ENCODE results near the gene MMP2. TPM values are rescaled to one million over a fixed set of nuclear protein-coding genes. Genes with fewer than 3 reads are reported as not detected.

The MMP2 gene
- total and polyA plus RNA-seq, 11 donors = 22.5 to 157 (median 77.1) TPM

DNA sequence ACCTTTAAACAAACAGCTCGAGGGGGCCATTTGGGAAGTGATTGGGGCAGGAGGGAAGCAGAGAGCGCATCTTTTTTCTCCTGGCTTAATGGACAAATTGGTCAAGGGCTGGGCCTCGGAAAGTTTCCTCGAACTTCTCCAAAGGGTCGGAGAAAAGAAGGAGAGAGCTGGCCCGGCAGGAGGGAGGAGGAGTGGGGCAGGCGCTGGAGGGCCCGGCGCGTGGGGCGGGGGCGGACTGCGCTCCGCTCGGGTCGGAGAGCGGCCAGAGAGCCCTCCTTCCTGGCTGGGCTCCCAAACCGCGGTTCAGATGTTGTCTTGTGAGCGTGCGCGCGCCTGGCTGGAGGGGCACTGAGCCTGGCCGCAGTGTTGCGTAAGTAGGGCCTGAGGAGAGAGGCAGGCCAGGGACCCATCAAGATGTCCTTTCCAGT is 1.2 kb downstream of the MMP2 start:
- peak overlapping the region; percentile 56 to 94 (median 83) for H3K27ac ChIP-seq
- WGBS, 4 donors = 1 to 2% (median 1%) methylated on average over 17 to 25 of the region's 25 CpGs
- no peaks in the 10 kb centered on the region for H3K9me3 ChIP-seq
- ATAC-seq = peak; percentile 44 to 76 (median 73)
- peaks cover 0 to 22% (median 0%) of the 10 kb centered on the region in 9 donors for H3K27me3 ChIP-seq
- intact Hi-C loops (cut with DNase I) = no loop called here
- peaks cover 0 to 36% (median 12%) of the 10 kb centered on the region in 9 donors for H3K36me3 ChIP-seq
- H3K4me3 ChIP-seq = peak overlapping the region; percentile 34 to 78 (median 66)
- DNase-seq = peak; percentile 85 to 92 (median 87)
- TF ChIP-seq POLR2A (IDR thresholded peaks at IDR 0.05) = no peak
- TF ChIP-seq, protein P1, sequence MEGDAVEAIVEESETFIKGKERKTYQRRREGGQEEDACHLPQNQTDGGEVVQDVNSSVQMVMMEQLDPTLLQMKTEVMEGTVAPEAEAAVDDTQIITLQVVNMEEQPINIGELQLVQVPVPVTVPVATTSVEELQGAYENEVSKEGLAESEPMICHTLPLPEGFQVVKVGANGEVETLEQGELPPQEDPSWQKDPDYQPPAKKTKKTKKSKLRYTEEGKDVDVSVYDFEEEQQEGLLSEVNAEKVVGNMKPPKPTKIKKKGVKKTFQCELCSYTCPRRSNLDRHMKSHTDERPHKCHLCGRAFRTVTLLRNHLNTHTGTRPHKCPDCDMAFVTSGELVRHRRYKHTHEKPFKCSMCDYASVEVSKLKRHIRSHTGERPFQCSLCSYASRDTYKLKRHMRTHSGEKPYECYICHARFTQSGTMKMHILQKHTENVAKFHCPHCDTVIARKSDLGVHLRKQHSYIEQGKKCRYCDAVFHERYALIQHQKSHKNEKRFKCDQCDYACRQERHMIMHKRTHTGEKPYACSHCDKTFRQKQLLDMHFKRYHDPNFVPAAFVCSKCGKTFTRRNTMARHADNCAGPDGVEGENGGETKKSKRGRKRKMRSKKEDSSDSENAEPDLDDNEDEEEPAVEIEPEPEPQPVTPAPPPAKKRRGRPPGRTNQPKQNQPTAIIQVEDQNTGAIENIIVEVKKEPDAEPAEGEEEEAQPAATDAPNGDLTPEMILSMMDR (IDR thresholded peaks at IDR 0.05) = no peak
- peaks cover 0 to 45% (median 12%) of the 10 kb centered on the region in 12 donors for H3K4me1 ChIP-seq

- DNase-seq (no peak), ATAC-seq (no peak)
- Histone ChIP-seq H3K27ac (peak overlapping the region in 9 of 12 donors; percentile 11 to 91 (median 67)), H3K27me3 (peaks cover 0 to 22% (median 0%) of the 10 kb centered on the region in 9 donors), H3K4me1 (peaks cover 0 to 42% (median 10%) of the 10 kb centered on the region in 12 donors), H3K4me3 (peak overlapping the region in 10 of 12 donors; percentile 50 to 78 (median 68)), H3K36me3 (peaks cover 0 to 44% (median 16%) of the 10 kb centered on the region in 9 donors), H3K9me3 (no peaks in the 10 kb centered on the region)
- intact Hi-C loops (cut with DNase I) = no loop called here
- TF ChIP-seq, protein P1 (IDR thresholded peaks at IDR 0.05) = no peak
- TF ChIP-seq POLR2A (IDR thresholded peaks at IDR 0.05) = no peak
- WGBS, 4 donors = 69 to 82% (median 77%) methylated on average over 4 of the region's 4 CpGs
Observed at GRCh38 chr16:55481023-55481422, 2.0 kb downstream of the MMP2 start.

GRCh38 chr16:55482056-55482455 is 3.1 kb downstream of the MMP2 start:
- H3K4me1 ChIP-seq = peaks cover 0 to 39% (median 10%) of the 10 kb centered on the region in 12 donors
- ATAC-seq (no peak), DNase-seq (no peak)
- no peak overlapping the region for H3K27ac ChIP-seq
- H3K4me3 ChIP-seq = peak overlapping the region in 2 of 12 donors; percentile 59 to 78
- H3K9me3 ChIP-seq = no peaks in the 10 kb centered on the region
- 89 to 98% (median 92%) methylated on average over 2 of the region's 2 CpGs for WGBS, 4 donors
- TF ChIP-seq, protein P1 (IDR thresholded peaks at IDR 0.05) = no peak
- TF ChIP-seq POLR2A (IDR thresholded peaks at IDR 0.05) = no peak
- intact Hi-C loops (cut with DNase I) = no loop called here
- H3K27me3 ChIP-seq = peaks cover 0 to 22% (median 0%) of the 10 kb centered on the region in 9 donors
- peaks cover 0 to 52% (median 16%) of the 10 kb centered on the region in 9 donors for H3K36me3 ChIP-seq

DNA sequence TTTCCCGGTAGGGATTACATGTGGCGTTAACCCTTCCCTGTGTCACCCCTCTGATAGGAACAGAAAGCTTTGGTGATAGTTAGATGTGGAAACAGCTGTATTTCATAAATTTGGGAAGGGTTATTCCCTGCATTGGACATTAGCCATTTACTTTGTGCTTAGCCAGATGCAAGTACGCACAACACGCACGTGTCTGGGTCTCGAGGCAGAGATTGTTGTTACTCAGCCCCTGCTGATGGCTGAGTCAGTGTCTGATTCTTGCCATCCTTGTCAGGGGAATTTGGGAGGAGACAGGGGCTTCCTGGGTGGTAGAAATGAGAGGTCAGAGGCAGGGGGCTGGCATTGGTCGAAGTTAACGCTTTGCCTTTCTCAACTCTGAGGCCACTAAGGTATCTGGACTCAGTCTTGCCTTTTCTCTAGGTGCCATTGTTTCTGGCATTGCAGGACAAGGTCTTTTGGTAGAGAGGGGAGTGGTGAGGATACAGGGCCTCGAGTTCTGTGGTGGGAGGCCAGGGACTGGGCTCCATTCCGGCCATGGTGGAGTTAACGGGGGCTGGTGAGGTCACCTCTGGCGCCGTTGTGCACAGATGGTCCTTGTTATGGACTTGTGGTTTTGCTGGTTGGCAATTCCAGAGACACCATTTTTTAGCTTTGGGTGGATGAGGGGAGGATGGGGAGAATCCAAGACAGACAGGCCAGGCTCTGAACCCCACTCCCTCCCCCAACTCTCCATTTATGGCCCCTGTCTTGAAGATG is 8.2 kb downstream of the MMP2 start:
- ATAC-seq (peak; percentile 43 to 84 (median 74)), DNase-seq (peak in 2 of 5 donors; percentile 66 to 70)
- Histone ChIP-seq H3K27ac (peak overlapping the region in 10 of 12 donors; percentile 23 to 70 (median 42)), H3K4me3 (no peak overlapping the region), H3K36me3 (peaks cover 0 to 84% (median 32%) of the 10 kb centered on the region in 9 donors), H3K4me1 (peaks cover 0 to 14% (median 0%) of the 10 kb centered on the region in 12 donors), H3K27me3 (no peaks in the 10 kb centered on the region), H3K9me3 (no peaks in the 10 kb centered on the region)
- TF ChIP-seq, protein P1 (IDR thresholded peaks at IDR 0.05) = no peak
- TF ChIP-seq POLR2A (IDR thresholded peaks at IDR 0.05) = no peak
- WGBS, 4 donors = 76 to 80% (median 78%) methylated on average over 13 of the region's 13 CpGs
- intact Hi-C loops (cut with DNase I) = no loop called here

Data from heart left ventricle (tissue), 16 donors.